OCI-LY1 (cell line): Measurements from ENCODE around the gene ATP13A2.

ENCODE experiments used
- CTCF ChIP-seq: fragments of 200-600 bp; sonication (generic), shearing (Covaris generic); IDR thresholded peaks from 2 replicates; pipeline ENCODE4 v1.5.1; 2017; ENCODE audit warnings: mild to moderate bottlenecking, antibody characterized with exemption, low read length, moderate library complexity, mixed read lengths
- EZH2 ChIP-seq: fragments of 200-600 bp; sonication (generic), shearing (Covaris generic); IDR thresholded peaks from 2 replicates; pipeline ENCODE4 v1.8.0; 2017; ENCODE audit warnings: borderline replicate concordance, mixed run types, mild to moderate bottlenecking, antibody characterized with exemption, low read length, moderate library complexity, mixed read lengths

GRCh38 chr1:17027900-17028299 lies 16.2 kb upstream of the ATP13A2 start:
- no peak for TF ChIP-seq CTCF
- TF ChIP-seq EZH2 = no peak
